ENCODE measurements around the gene DRGX. TPM values are rescaled to one million over a fixed set of nuclear protein-coding genes. Genes with fewer than 3 reads are reported as not detected.
A peak's percentile ranks its signal among the peaks of the same experiment; 100 is the strongest.

DRGX gene
- total and polyA plus RNA-seq, 2 of the 4 experiments (the other 2 are of a cell fraction): not detected

GRCh38 chr10:49412571-49412970 is 16.7 kb upstream of the DRGX start:
- Histone ChIP-seq H3K14ac (replicated peaks; ENCODE audit: low read depth, low read length) (no peak overlapping the region), H3K9ac (ENCODE audit: low read depth, low read length) (no peak overlapping the region), H3K4ac (ENCODE audit: low read depth, low read length) (no peak overlapping the region), H3K79me1 (ENCODE audit: low read depth in 1 of 2, low read length in 2 of 2) (no peaks in the 10 kb centered on the region), H2BK5ac (ENCODE audit: low read depth, low read length, poor library complexity, severe bottlenecking) (no peak overlapping the region), H3K18ac (ENCODE audit: low read depth, low read length) (no peak overlapping the region), H3K9me3 (ENCODE audit: control insufficient read depth, insufficient read depth, low read length) (no peaks in the 10 kb centered on the region; the same call in 1 of the 2 replicates), H4K91ac (ENCODE audit: insufficient read depth, low read depth, low read length) (no peak overlapping the region), H3K4me1 (ENCODE audit: control insufficient read depth, insufficient read depth, low read length) (no peaks in the 10 kb centered on the region), H4K20me1 (ENCODE audit: insufficient read depth, low read length) (no peaks in the 10 kb centered on the region; the same call in 1 of the 2 replicates), H4K8ac (ENCODE audit: low read depth in 2 of 2, low read length in 2 of 2) (no peak overlapping the region), H4K5ac (ENCODE audit: low read depth, low read length) (no peak overlapping the region), H2BK120ac (ENCODE audit: low read depth, low read length) (no peak overlapping the region), H3K4me3 (ENCODE audit: insufficient read depth, low read depth, low read length) (no peak overlapping the region), H3K4me2 (ENCODE audit: low read depth, low read length) (no peak overlapping the region), H3K56ac (ENCODE audit: extremely low read depth, insufficient read depth, low read length) (no peak overlapping the region), H2BK20ac (ENCODE audit: low read depth, low read length) (no peak overlapping the region), H3K36me3 (ENCODE audit: control insufficient read depth, insufficient read depth, low read length) (no peaks in the 10 kb centered on the region), H2BK15ac (ENCODE audit: low read depth, low read length) (no peak overlapping the region), H2AK9ac (replicated peaks; ENCODE audit: low read depth, low read length, poor library complexity) (no peak overlapping the region), H2AFZ (replicated peaks; ENCODE audit: low read length, poor library complexity) (peak overlapping the region; percentile 50), H2AK5ac (ENCODE audit: low read depth, low read length) (no peak overlapping the region), H3K9me1 (ENCODE audit: insufficient read depth, low read length) (no peaks in the 10 kb centered on the region), H3K23ac (ENCODE audit: low read depth, low read length) (no peak overlapping the region), H3K27me3 (ENCODE audit: control insufficient read depth, insufficient read depth, low read length) (peaks cover 49% of the 10 kb centered on the region), H3K27ac (ENCODE audit: insufficient read depth, low read length) (no peak overlapping the region)
- ATAC-seq (ENCODE audit: low read depth) (no peak), DNase-seq (no peak)
- ChIA-PET CTCF (interaction anchor here (1.1 kb wide), 1 partner anchor 757 kb away, joined by 3 read pairs; no protein-coding TSS in a partner anchor), POLR2A (ENCODE audit: unreplicated experiment) (interaction anchor here (0.6 kb wide), 1 partner anchor 106 kb away, joined by 5 read pairs; no protein-coding TSS in a partner anchor)
- no TSS peak for BruUV-seq (replicated peaks)
- TF ChIP-seq SMC3 (IDR thresholded peaks at IDR 0.05; ENCODE audit: low read depth, low read length): no peak
- no peak for TF ChIP-seq FOS (IDR thresholded peaks at IDR 0.05; ENCODE audit: low read depth, low read length)
- no peak for TF ChIP-seq CEBPB (IDR thresholded peaks at IDR 0.05; ENCODE audit: low read depth, low read length)
- no peak for TF ChIP-seq MAFK (IDR thresholded peaks at IDR 0.05; ENCODE audit: low read depth, low read length)
- no peak for TF ChIP-seq POLR2A (IDR thresholded peaks at IDR 0.05; ENCODE audit: low read depth, low read length)
- no peak for TF ChIP-seq RFX5 (IDR thresholded peaks at IDR 0.05; ENCODE audit: low read depth, low read length)
- TF ChIP-seq RAD21 (IDR thresholded peaks at IDR 0.05; ENCODE audit: low read length): no peak
- TF ChIP-seq MXI1 (IDR thresholded peaks at IDR 0.05; ENCODE audit: borderline replicate concordance, low read depth, low read length): no peak
- no peak for TF ChIP-seq NFE2L2 (IDR thresholded peaks at IDR 0.05; ENCODE audit: low read depth, low read length)
- in situ Hi-C loops (cut with MboI; ENCODE audit: low sequenced_read_pairs) (loop anchor here (5.0 kb wide), 1 partner anchor 105 kb away; no protein-coding TSS in a partner anchor), intact Hi-C loops (cut with micrococcal nuclease) (no loop called here), dilution Hi-C loops (cut with HindIII; ENCODE audit: low sequenced_read_pairs, unreplicated experiment) (no loop called here)
- whole genome bisulfite sequencing, 2 experiments (ENCODE audit: extremely low coverage in 2 of 2, insufficient read length in 1 of 2): 70% methylated on average over 3 of the region's 4 CpGs; no CpG with 5 or more reads in 1 of the 2 experiments

Measured in IMR-90 (cell line).